ENCODE measurements around the gene SERPINB1. TPM values are rescaled to one million over a fixed set of nuclear protein-coding genes. Genes with fewer than 3 reads are reported as not detected.
"Not testable (repeated sequence)": the region's sequence is repeated elsewhere in the genome, so short reads cannot be mapped to it uniquely, and the experiment has no call there.

The SERPINB1 gene
- total RNA-seq, 5 donors from 2014 or later (not counting 1 experiment from before 2014, with no cell fraction given): 40.3 to 60.9 (median 50.7) TPM

DNA sequence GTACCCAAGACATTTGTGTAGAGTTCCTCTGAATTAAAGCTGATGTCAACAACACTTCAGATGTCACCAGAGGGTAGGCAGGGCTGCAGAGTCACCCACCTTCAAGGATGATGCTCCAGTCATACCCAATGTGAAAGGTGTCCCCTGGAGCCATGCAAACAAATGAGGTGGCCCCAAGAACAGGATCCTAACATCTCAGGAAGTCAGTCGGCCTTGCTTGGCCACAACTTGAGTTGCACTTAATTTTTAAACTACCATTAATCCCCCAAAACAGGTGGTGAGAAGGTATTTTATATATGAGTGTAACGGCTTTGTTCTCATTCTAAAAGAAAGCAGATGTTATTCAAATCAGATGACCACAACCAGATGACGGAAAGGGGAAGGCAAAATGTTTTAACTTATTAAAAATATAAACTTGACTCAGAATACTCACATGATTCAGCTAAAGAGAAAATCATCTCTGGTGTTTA lies 21.1 kb upstream of the SERPINB1 start:
- Histone ChIP-seq H3K27ac (ENCODE audit: low read length) (peak overlapping the region; percentile 79), H3K27me3 (replicated peaks in 1 of 2; ENCODE audit: control insufficient read depth in 2 of 2, extremely low read depth in 1 of 2, insufficient read depth in 2 of 2, low read length in 1 of 2) (no peaks in the 10 kb centered on the region), H3K9me3 (no peaks in the 10 kb centered on the region), H3K4me1 (ENCODE audit: control insufficient read depth in 1 of 2, extremely low read depth in 1 of 2, insufficient read depth in 2 of 2, low read length in 2 of 2) (peaks cover 26 to 50% of the 10 kb centered on the region in 2 experiments), H3K4me3 (ENCODE audit: control insufficient read depth in 1 of 2, extremely low read depth in 1 of 2, low read length in 1 of 2) (no peak overlapping the region), H3K36me3 (ENCODE audit: control insufficient read depth in 2 of 2, extremely low read depth in 1 of 2, insufficient read depth in 1 of 2, low read length in 1 of 2) (no peaks in the 10 kb centered on the region)
- ChIA-PET POLR2A (no interaction called here), CTCF (interaction anchor here (0.6 to 1.1 kb wide), 3 partner anchors 21 to 48 kb away, joined by 3 read pairs; partner anchors contain the start of gene SERPINB1 (in 1 of the 2))
- no peak overlapping the region for H3K4me3 Mint-ChIP-seq
- WGBS (ENCODE audit: insufficient coverage): no CpG with 5 or more reads among the region's 3 CpGs
- no peaks in the 10 kb centered on the region for H3K9me3 Mint-ChIP-seq
- ATAC-seq (replicated peaks in 1 of 4) (no peak), DNase-seq (no peak)
- H3K36me3 Mint-ChIP-seq: peaks cover 3% of the 10 kb centered on the region
- H3K4me1 Mint-ChIP-seq: peaks cover 72 to 74% (median 73%) of the 10 kb centered on the region in 3 donors
- peak overlapping the region; percentile 97 for H3K27ac Mint-ChIP-seq
- H3K27me3 Mint-ChIP-seq: no peaks in the 10 kb centered on the region

GRCh38 chr6:2861822-2862164 lies 20.1 kb upstream of the SERPINB1 start:
- Histone ChIP-seq H3K36me3 (ENCODE audit: control insufficient read depth in 2 of 2, extremely low read depth in 1 of 2, insufficient read depth in 1 of 2, low read length in 1 of 2) (no peaks in the 10 kb centered on the region), H3K4me3 (ENCODE audit: control insufficient read depth in 1 of 2, extremely low read depth in 1 of 2, low read length in 1 of 2) (no peak overlapping the region), H3K4me1 (ENCODE audit: control insufficient read depth in 1 of 2, extremely low read depth in 1 of 2, insufficient read depth in 2 of 2, low read length in 2 of 2) (peaks cover 35 to 60% of the 10 kb centered on the region in 2 experiments), H3K27me3 (replicated peaks in 1 of 2; ENCODE audit: control insufficient read depth in 2 of 2, extremely low read depth in 1 of 2, insufficient read depth in 2 of 2, low read length in 1 of 2) (no peaks in the 10 kb centered on the region), H3K27ac (ENCODE audit: low read length) (peak overlapping the region; percentile 79), H3K9me3 (no peaks in the 10 kb centered on the region)
- peaks cover 80 to 84% (median 81%) of the 10 kb centered on the region in 3 donors for H3K4me1 Mint-ChIP-seq
- peaks cover 3% of the 10 kb centered on the region for H3K36me3 Mint-ChIP-seq
- DNase-seq (no peak), ATAC-seq (replicated peaks in 1 of 4) (no peak)
- H3K4me3 Mint-ChIP-seq: peak overlapping the region in 2 of 3 donors; percentile 30 to 75
- CTCF ChIA-PET: interaction anchor here (0.6 to 1.3 kb wide), 5 partner anchors 15 to 202 kb away, joined by 3 to 5 read pairs (median 3); no protein-coding TSS in a partner anchor
- POLR2A ChIA-PET: interaction anchor here in 1 of 2 donors (0.6 kb wide), 1 partner anchor 15 kb away, joined by 3 read pairs; no protein-coding TSS in a partner anchor
- WGBS (ENCODE audit: insufficient coverage): no CpG with 5 or more reads among the region's 1 CpG
- peak overlapping the region; percentile 97 for H3K27ac Mint-ChIP-seq
- H3K27me3 Mint-ChIP-seq: no peaks in the 10 kb centered on the region
- no peaks in the 10 kb centered on the region for H3K9me3 Mint-ChIP-seq

DNA sequence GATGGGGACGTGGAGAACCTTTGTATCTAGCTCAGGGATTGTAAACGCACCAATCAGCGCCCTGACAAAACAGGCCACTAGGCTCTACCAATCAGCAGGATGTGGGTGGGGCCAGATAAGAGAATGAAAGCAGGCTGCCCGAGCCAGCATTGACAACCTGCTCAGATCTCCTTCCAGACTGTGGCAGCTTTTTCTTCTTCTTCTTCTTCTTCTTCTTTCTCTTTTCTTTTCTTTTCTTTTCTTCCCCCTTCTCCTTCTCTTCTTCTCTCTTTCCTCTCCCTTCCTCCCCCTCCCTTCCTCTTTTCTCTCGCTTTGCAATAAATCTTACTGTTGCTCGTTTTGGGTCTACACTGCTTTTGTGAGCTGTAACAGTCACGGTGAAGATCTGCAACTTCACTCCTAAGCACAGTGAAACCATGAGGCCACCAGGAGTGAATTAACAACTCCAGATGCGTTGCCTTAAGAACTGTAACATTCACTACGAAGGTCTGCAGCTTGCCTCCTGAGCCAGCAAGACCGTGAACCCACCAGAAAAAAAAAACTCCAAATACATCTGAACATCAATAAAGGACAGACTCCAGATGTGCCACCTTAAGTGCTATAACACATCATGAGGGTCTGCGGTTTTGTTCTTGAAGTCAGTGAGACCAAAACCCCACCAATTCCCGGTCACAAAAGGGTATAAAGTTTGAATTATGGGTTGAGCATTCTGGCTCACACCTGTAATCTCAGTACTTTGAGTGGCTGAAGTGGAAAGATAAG lies 19.6 kb upstream of the SERPINB1 start:
- WGBS (ENCODE audit: insufficient coverage): 40% methylated on average over 6 of the region's 12 CpGs
- CTCF ChIA-PET: interaction anchor here (0.6 to 1.3 kb wide), 6 partner anchors 14 to 202 kb away, joined by 3 to 5 read pairs (median 4); no protein-coding TSS in a partner anchor

DNA sequence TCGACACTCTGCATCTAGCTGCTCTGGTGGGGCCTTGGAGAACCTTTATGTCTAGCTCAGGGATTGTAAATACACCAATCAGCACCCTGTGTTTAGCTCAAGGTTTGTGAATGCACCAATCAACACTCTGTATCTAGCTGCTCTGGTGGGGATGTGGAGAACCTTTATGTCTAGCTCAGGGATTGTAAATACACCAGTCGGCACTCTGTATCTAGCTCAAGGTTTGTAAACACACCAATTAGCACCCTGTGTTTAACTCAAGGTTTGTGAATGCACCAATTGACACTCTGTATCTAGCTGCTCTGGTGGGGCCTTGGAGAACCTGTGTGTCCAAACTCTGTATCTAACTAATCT lies 19.0 kb upstream of the SERPINB1 start:
- Mint-ChIP-seq H3K4me3 (peak overlapping the region; percentile 14 to 75 (median 47)), H3K4me1 (peaks cover 83 to 87% (median 83%) of the 10 kb centered on the region in 3 donors), H3K27ac (peak overlapping the region; percentile 97)
- H3K9me3 Mint-ChIP-seq; H3K4me3 ChIP-seq (ENCODE audit: control insufficient read depth in 1 of 2, extremely low read depth in 1 of 2, low read length in 1 of 2); H3K36me3 ChIP-seq (ENCODE audit: control insufficient read depth in 2 of 2, extremely low read depth in 1 of 2, insufficient read depth in 1 of 2, low read length in 1 of 2); H3K9me3 ChIP-seq; H3K36me3 Mint-ChIP-seq; CTCF ChIA-PET; H3K27me3 ChIP-seq (replicated peaks in 1 of 2; ENCODE audit: control insufficient read depth in 2 of 2, extremely low read depth in 1 of 2, insufficient read depth in 2 of 2, low read length in 1 of 2); ATAC-seq (replicated peaks in 1 of 4); H3K27me3 Mint-ChIP-seq; DNase-seq: not testable (repeated sequence)
- Histone ChIP-seq H3K4me1 (ENCODE audit: control insufficient read depth in 1 of 2, extremely low read depth in 1 of 2, insufficient read depth in 2 of 2, low read length in 2 of 2) (peaks cover 44 to 65% of the 10 kb centered on the region in 2 experiments), H3K27ac (ENCODE audit: low read length) (peak overlapping the region; percentile 79)
- WGBS (ENCODE audit: insufficient coverage): no CpG with 5 or more reads among the region's 2 CpGs
- POLR2A ChIA-PET: interaction anchor here in 1 of 2 donors (0.6 kb wide), 1 partner anchor 203 kb away, joined by 4 read pairs; no protein-coding TSS in a partner anchor

More for the DNA sequence above, 19.6 kb upstream of the SERPINB1 start:
- Histone ChIP-seq H3K4me3 (ENCODE audit: control insufficient read depth in 1 of 2, extremely low read depth in 1 of 2, low read length in 1 of 2) (no peak overlapping the region), H3K27ac (ENCODE audit: low read length) (peak overlapping the region; percentile 79), H3K9me3 (no peaks in the 10 kb centered on the region), H3K27me3 (replicated peaks in 1 of 2; ENCODE audit: control insufficient read depth in 2 of 2, extremely low read depth in 1 of 2, insufficient read depth in 2 of 2, low read length in 1 of 2) (no peaks in the 10 kb centered on the region), H3K36me3 (ENCODE audit: control insufficient read depth in 2 of 2, extremely low read depth in 1 of 2, insufficient read depth in 1 of 2, low read length in 1 of 2) (no peaks in the 10 kb centered on the region), H3K4me1 (ENCODE audit: control insufficient read depth in 1 of 2, extremely low read depth in 1 of 2, insufficient read depth in 2 of 2, low read length in 2 of 2) (peaks cover 38 to 63% of the 10 kb centered on the region in 2 experiments)
- H3K27ac Mint-ChIP-seq: peak overlapping the region; percentile 97
- H3K4me3 Mint-ChIP-seq: peak overlapping the region; percentile 14 to 75 (median 47)
- no peaks in the 10 kb centered on the region for H3K27me3 Mint-ChIP-seq
- ATAC-seq (replicated peaks in 1 of 4): peak in 1 of 4 experiments; percentile 53
- peaks cover 3% of the 10 kb centered on the region for H3K36me3 Mint-ChIP-seq
- DNase-seq: peak in 9 of 35 experiments; percentile 24 to 70 (median 41)
- no peaks in the 10 kb centered on the region for H3K9me3 Mint-ChIP-seq
- peaks cover 82 to 86% (median 84%) of the 10 kb centered on the region in 3 donors for H3K4me1 Mint-ChIP-seq
- POLR2A ChIA-PET: interaction anchor here in 1 of 2 donors (0.6 kb wide), 2 partner anchors 14 to 203 kb away, joined by 3 to 4 read pairs; no protein-coding TSS in a partner anchor

DNA sequence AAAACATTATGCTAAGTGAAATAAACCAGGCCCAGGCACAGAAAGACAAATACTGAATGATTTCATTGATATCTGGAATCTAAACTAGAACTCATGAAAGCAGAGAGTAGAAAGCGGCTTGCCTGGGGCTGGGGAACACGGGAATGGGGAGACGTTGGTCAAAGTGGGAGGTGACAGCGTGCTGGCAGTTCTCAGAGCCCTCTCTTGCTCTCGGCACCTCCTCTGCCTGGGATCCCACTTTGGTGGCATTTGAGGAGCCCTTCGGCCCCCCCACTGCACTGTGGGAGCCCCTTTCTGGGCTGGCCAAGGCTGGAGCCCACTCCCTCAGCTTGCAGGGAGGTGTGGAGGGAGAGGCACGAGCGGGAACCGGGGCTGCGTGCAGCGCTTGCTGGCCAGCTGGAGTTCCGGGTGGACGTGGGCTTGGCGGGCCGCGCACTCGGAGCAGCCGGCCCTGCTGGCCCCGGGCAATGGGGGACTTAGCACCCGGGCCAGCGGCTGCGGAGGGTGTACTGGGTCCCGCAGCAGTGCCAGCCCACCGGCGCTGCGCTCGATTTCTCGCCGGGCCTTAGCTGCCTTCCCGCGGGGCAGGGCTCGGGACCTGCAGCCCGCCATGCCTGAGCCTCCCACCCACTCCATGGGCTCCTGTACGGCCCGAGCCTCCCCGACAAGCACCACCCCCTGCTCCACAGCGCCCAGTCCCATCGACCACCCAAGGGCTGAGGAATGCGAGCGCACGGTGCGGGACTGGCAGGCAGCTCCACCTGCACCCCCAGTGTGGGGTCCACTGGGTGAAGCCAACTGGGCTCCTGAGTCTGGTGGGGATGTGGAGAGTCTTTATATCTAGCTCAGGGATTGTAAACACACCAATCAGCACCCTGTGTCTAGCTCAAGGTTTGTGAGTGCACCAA lies 18.4 kb upstream of the SERPINB1 start:
- DNase-seq; H3K27me3 ChIP-seq (replicated peaks in 1 of 2; ENCODE audit: control insufficient read depth in 2 of 2, extremely low read depth in 1 of 2, insufficient read depth in 2 of 2, low read length in 1 of 2); H3K9me3 ChIP-seq; H3K36me3 ChIP-seq (ENCODE audit: control insufficient read depth in 2 of 2, extremely low read depth in 1 of 2, insufficient read depth in 1 of 2, low read length in 1 of 2); CTCF ChIA-PET; H3K9me3 Mint-ChIP-seq; H3K36me3 Mint-ChIP-seq; ATAC-seq (replicated peaks in 1 of 4); H3K27me3 Mint-ChIP-seq; H3K4me3 ChIP-seq (ENCODE audit: control insufficient read depth in 1 of 2, extremely low read depth in 1 of 2, low read length in 1 of 2): not testable (repeated sequence)
- Histone ChIP-seq H3K4me1 (ENCODE audit: control insufficient read depth in 1 of 2, extremely low read depth in 1 of 2, insufficient read depth in 2 of 2, low read length in 2 of 2) (peaks cover 49 to 71% of the 10 kb centered on the region in 2 experiments), H3K27ac (ENCODE audit: low read length) (peak overlapping the region; percentile 94)
- POLR2A ChIA-PET: interaction anchor here in 1 of 2 donors (0.6 kb wide), 1 partner anchor 204 kb away, joined by 4 read pairs; no protein-coding TSS in a partner anchor
- H3K4me1 Mint-ChIP-seq: peaks cover 83 to 91% (median 87%) of the 10 kb centered on the region in 3 donors
- peak overlapping the region; percentile 98 to 99 for H3K27ac Mint-ChIP-seq
- peak overlapping the region in 2 of 3 donors; percentile 17 to 75 for H3K4me3 Mint-ChIP-seq
- 95% methylated on average over 16 of the region's 42 CpGs for WGBS (ENCODE audit: insufficient coverage)
